B cell (primary cell): Measurements from ENCODE around the gene MCOLN3. TPM values are rescaled to one million over a fixed set of nuclear protein-coding genes. Genes with fewer than 3 reads are reported as not detected.

ENCODE experiments used
- ATAC-seq: fragments of 200-7000 bp; cut with Tn5 transposase; one replicate; pipeline ENCODE4 v1.10.0; 2021; ENCODE audit warnings: low read depth, mild to moderate bottlenecking, moderate number of reproducible peaks, moderate library complexity
- CTCF ChIA-PET: fragments of 350-600 bp; sonication (Branson Sonifier 250); formaldehyde crosslinking; loops from one replicate; lab custom pipeline; 2021; ENCODE audit warnings: antibody characterized with exemption, inconsistent platforms; lab: Charles Lee
- POLR2A ChIA-PET: fragments of 350-600 bp; sonication (Branson Sonifier 250); formaldehyde crosslinking; loops from one replicate; lab custom pipeline; 2021; ENCODE audit warnings: antibody characterized with exemption; lab: Charles Lee
- DNase-seq: peaks from one replicate; pipeline ENCODE4 v3.0.0; 2013
- H2AFZ ChIP-seq: 2 replicates; pipeline ENCODE4 v1.6.1; 2012; ENCODE audit warnings: mild to moderate bottlenecking, low read depth, low read length; ENCODE audit not compliant: insufficient read depth, poor library complexity, severe bottlenecking
- H3K27ac ChIP-seq, 2 donors: 1 replicate in 1 of 2; 2 replicates in 1 of 2; pipeline ENCODE4 v1.5.1; 2012 to 2013; ENCODE audit warnings: low read length in 2 of 2, mild to moderate bottlenecking in 2 of 2, moderate library complexity in 1 of 2
- H3K27me3 ChIP-seq, 4 experiments: fragments of 200-600 bp in 1 of 4; sonication (generic) in 1 of 4; replicated peaks in 1 of 4; 1 replicate in 2 of 4; 2 replicates in 2 of 4; pipeline versions ENCODE4 v1.6.1 to v1.7.0; 2013 to 2016; ENCODE audit warnings: low read length in 3 of 4, mild to moderate bottlenecking in 2 of 4, mixed read lengths in 1 of 4, moderate library complexity in 1 of 4; ENCODE audit not compliant: insufficient read depth in 4 of 4, control insufficient read depth in 3 of 4; ENCODE audit errors: control extremely low read depth in 1 of 4
- H3K36me3 ChIP-seq, 2 experiments: replicated peaks in 1 of 2; 1 replicate in 1 of 2; 2 replicates in 1 of 2; pipeline versions ENCODE4 v1.6.1 to v1.7.1; 2013; ENCODE audit warnings: low read length in 1 of 2; ENCODE audit not compliant: insufficient read depth in 2 of 2, control insufficient read depth in 1 of 2; ENCODE audit errors: control extremely low read depth in 1 of 2, extremely low read depth in 1 of 2
- H3K4me1 ChIP-seq, 2 donors: fragments of 200-600 bp in 1 of 2; sonication (generic) in 1 of 2; 1 replicate in 1 of 2; 2 replicates in 1 of 2; pipeline versions ENCODE4 v1.5.1 to v1.6.1; 2013 to 2017; ENCODE audit warnings: low read length in 2 of 2; ENCODE audit not compliant: control insufficient read depth in 2 of 2, insufficient read depth in 2 of 2
- H3K4me2 ChIP-seq: replicated peaks from 2 replicates; pipeline ENCODE3; 2012; ENCODE audit warnings: mild to moderate bottlenecking, low read depth, low read length; ENCODE audit not compliant: poor library complexity, severe bottlenecking
- H3K4me3 ChIP-seq, 5 experiments: fragments of 200-600 bp in 1 of 5; sonication (generic) in 1 of 5; 1 replicate in 3 of 5; 2 replicates in 2 of 5; pipeline versions ENCODE4 v1.5.1 to v1.7.0; 2011 to 2016; ENCODE audit warnings: low read length in 4 of 5, mild to moderate bottlenecking in 4 of 5, low read depth in 2 of 5, control low read depth in 1 of 5, moderate library complexity in 1 of 5; ENCODE audit not compliant: insufficient read depth in 1 of 5; ENCODE audit errors: control extremely low read depth in 1 of 5, extremely low read depth in 1 of 5
- H3K79me2 ChIP-seq: fragments of 200-600 bp; sonication (generic); one replicate; pipeline ENCODE4 v1.6.0; 2016; ENCODE audit warnings: low read length; ENCODE audit not compliant: control insufficient read depth, insufficient read depth
- H3K9ac ChIP-seq: fragments of 200-600 bp; sonication (generic); 2 replicates; pipeline ENCODE4 v1.6.1; 2017; ENCODE audit warnings: mild to moderate bottlenecking, low read length, moderate library complexity
- H3K9me3 ChIP-seq, 3 donors: one replicate each; pipeline versions ENCODE4 v1.6.1 to v1.7.1; 2013; ENCODE audit warnings: low read length in 2 of 3; ENCODE audit not compliant: control insufficient read depth in 2 of 3, insufficient read depth in 1 of 3; ENCODE audit errors: control extremely low read depth in 1 of 3
- H4K20me1 ChIP-seq: 2 replicates; pipeline ENCODE4 v1.6.0; 2012; ENCODE audit warnings: mild to moderate bottlenecking, low read length; ENCODE audit not compliant: insufficient read depth, control insufficient read depth, poor library complexity, severe bottlenecking
- H3K27ac Mint-ChIP-seq: one replicate; pipeline ENCODE4 v1.8.0; 2021; ENCODE audit warnings: mixed read lengths
- H3K27me3 Mint-ChIP-seq: one replicate; pipeline ENCODE4 v1.8.0; 2021; ENCODE audit warnings: mixed read lengths
- H3K4me1 Mint-ChIP-seq: one replicate; pipeline ENCODE4 v1.8.0; 2021; ENCODE audit warnings: mixed read lengths
- H3K4me3 Mint-ChIP-seq: one replicate; pipeline ENCODE4 v1.8.0; 2021; ENCODE audit warnings: mixed read lengths
- H3K9me3 Mint-ChIP-seq: one replicate; pipeline ENCODE4 v1.8.0; 2022; ENCODE audit warnings: mixed read lengths; ENCODE audit not compliant: insufficient read depth
- EZH2 ChIP-seq: IDR thresholded peaks from 2 replicates; pipeline ENCODE4 v1.6.1; 2012; ENCODE audit warnings: borderline replicate concordance, low read depth, mild to moderate bottlenecking, moderate library complexity, low read length; ENCODE audit not compliant: insufficient read depth, poor library complexity, severe bottlenecking
- WGBS: methylation state at CpG from one replicate; pipeline ENCODE4 v1.1.5; 2013; ENCODE audit warnings: missing lambda C conversion rate; ENCODE audit not compliant: insufficient coverage; 5-methylcytosine and 5-hydroxymethylcytosine counted together
- intact Hi-C: fragments of 100-400 bp; cut with micrococcal nuclease; formaldehyde crosslinking; loops from one replicate; pipeline ENCODE4 v1.10.0; 2022
- polyA plus RNA-seq: library from polyadenylated mRNA; depleted of rRNA; stranded (reverse); fragments of >200 nt; gene quantifications from 2 replicates; pipeline ENCODE4 v1.2.3, GENCODE V29; 2012
- total RNA-seq, 2 donors: library from RNA; stranded (reverse); fragments of 120-200 nt in 1 of 2; gene quantifications; 1 replicate in 1 of 2; 2 replicates in 1 of 2; pipeline versions ENCODE4 v1.2.3 to v1.2.4, GENCODE V29; 2013 to 2022
- TF ChIP-seq, protein P1 (sequence below): fragments of 200-600 bp; IDR thresholded peaks from one replicate; pipeline ENCODE4 v1.8.0; 2022; ENCODE audit warnings: antibody characterized with exemption, mild to moderate bottlenecking

MCOLN3 gene
- total and polyA plus RNA-seq, 2 donors (not counting 1 experiment from before 2014, with no cell fraction given): 0.10 TPM; not detected in 1

DNA sequence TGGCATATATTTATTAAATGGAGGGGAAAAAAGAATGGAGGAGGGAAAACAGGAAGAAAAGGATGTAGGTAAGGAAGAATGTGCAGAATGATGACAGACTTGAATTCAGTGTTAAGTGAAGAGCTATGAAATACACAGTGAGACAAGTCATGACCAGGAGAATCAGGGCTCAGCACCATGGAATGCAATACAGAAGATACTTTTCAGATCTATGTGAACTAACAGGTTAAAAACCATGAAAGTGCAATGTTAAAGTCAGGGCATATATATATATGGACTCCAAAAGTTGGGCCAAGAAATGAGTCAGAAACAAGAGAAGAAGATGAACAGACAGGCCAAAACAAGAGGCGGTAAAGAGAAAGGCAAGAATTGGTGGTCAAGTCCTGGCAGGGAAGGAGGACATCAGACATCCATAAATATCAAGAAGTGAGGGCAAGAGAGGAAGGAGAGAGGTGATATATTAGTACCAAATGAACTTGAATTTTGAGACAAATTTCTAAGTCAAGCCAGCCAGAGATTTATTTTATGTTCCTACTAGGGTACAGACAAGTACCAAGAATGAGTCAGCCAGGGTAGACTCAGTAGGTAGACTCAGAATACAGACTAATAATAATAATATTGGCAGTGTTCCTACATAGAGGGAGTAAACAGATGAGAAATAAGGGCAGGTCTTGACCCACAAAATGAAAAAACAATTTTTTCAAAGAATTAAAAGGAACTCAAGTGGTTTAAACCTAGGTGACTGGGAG lies 39.5 kb upstream of the MCOLN3 start:
- no peak overlapping the region for H2AFZ ChIP-seq
- Mint-ChIP-seq H3K4me3 (no peak overlapping the region), H3K27ac (no peak overlapping the region), H3K27me3 (peaks cover 30% of the 10 kb centered on the region), H3K9me3 (no peaks in the 10 kb centered on the region), H3K4me1 (peaks cover 2% of the 10 kb centered on the region)
- H3K79me2 ChIP-seq: no peaks in the 10 kb centered on the region
- ChIA-PET POLR2A (no interaction called here), CTCF (no interaction called here)
- no peak overlapping the region for H3K4me3 ChIP-seq
- intact Hi-C loops: no loop called here
- H3K27me3 ChIP-seq: peaks cover 0 to 16% (median 14%) of the 10 kb centered on the region in 4 experiments
- no peak for ATAC-seq
- peaks cover 0 to 1% (median 0%) of the 10 kb centered on the region in 3 donors for H3K9me3 ChIP-seq
- no peaks in the 10 kb centered on the region for H3K36me3 ChIP-seq
- peaks cover 4 to 7% of the 10 kb centered on the region in 2 donors for H3K4me1 ChIP-seq
- no peak overlapping the region for H3K4me2 ChIP-seq
- WGBS: no CpG with 5 or more reads among the region's 1 CpG
- no peaks in the 10 kb centered on the region for H4K20me1 ChIP-seq
- H3K27ac ChIP-seq: no peak overlapping the region
- no peak for DNase-seq
- no peak overlapping the region for H3K9ac ChIP-seq
- TF ChIP-seq, protein P1, sequence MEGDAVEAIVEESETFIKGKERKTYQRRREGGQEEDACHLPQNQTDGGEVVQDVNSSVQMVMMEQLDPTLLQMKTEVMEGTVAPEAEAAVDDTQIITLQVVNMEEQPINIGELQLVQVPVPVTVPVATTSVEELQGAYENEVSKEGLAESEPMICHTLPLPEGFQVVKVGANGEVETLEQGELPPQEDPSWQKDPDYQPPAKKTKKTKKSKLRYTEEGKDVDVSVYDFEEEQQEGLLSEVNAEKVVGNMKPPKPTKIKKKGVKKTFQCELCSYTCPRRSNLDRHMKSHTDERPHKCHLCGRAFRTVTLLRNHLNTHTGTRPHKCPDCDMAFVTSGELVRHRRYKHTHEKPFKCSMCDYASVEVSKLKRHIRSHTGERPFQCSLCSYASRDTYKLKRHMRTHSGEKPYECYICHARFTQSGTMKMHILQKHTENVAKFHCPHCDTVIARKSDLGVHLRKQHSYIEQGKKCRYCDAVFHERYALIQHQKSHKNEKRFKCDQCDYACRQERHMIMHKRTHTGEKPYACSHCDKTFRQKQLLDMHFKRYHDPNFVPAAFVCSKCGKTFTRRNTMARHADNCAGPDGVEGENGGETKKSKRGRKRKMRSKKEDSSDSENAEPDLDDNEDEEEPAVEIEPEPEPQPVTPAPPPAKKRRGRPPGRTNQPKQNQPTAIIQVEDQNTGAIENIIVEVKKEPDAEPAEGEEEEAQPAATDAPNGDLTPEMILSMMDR: no peak
- TF ChIP-seq EZH2: no peak

DNA sequence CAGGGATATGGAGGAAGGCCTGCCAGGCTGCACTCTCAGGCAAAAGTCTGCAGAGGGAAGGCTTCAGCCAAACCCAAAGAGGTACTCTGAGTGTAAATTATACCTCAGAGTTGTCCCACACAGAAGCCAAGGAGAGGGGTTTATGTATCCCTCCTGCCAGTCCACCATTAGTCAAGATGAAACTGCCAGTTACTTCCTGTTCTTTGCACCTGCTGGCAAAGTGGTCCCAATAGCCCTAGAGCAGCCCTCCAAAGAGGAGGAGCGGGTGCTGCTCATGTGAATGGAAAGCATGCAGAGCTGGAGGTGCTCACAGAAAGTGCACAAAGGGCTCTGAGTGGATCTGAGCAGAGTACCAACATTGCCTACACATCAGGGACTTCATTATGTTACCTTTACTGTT lies 37.1 kb upstream of the MCOLN3 start:
- CTCF ChIA-PET: no interaction called here
- no peak for ATAC-seq

More for the DNA sequence above, 37.1 kb upstream of the MCOLN3 start:
- no peak overlapping the region for H3K27ac Mint-ChIP-seq
- WGBS: 100% methylated on average over 1 of the region's 1 CpG
- Histone ChIP-seq H3K4me2 (no peak overlapping the region), H2AFZ (no peak overlapping the region), H3K9me3 (no peaks in the 10 kb centered on the region), H3K4me1 (no peaks in the 10 kb centered on the region), H3K36me3 (no peaks in the 10 kb centered on the region), H3K27ac (no peak overlapping the region), H4K20me1 (no peaks in the 10 kb centered on the region), H3K4me3 (no peak overlapping the region), H3K9ac (no peak overlapping the region), H3K79me2 (no peaks in the 10 kb centered on the region), H3K27me3 (peaks cover 0 to 10% (median 6%) of the 10 kb centered on the region in 4 experiments)
- POLR2A ChIA-PET: no interaction called here
- TF ChIP-seq, protein P1: no peak
- TF ChIP-seq EZH2: no peak
- no peak for DNase-seq
- no peak overlapping the region for H3K4me3 Mint-ChIP-seq
- intact Hi-C loops: no loop called here
- H3K27me3 Mint-ChIP-seq: peaks cover 40% of the 10 kb centered on the region
- H3K4me1 Mint-ChIP-seq: no peaks in the 10 kb centered on the region
- no peaks in the 10 kb centered on the region for H3K9me3 Mint-ChIP-seq
